Stimulated activated memory B cell treated with anti-CD40 and anti-IgM and Interleukin-4, amounts not matched to agents 10 μg/mL and 1 μg/mL and 100 μg/mL, for 72 hours (primary cell): ENCODE measurements around the gene AUTS2.

Source experiments
- ATAC-seq: fragments of 150-1000 bp; cut with Tn5 transposase; 2 replicates; pipeline ENCODE4 v1.10.0; 2021
- H3K27ac Mint-ChIP-seq: one replicate; pipeline ENCODE4 v1.8.0; 2022; ENCODE audit warnings: mild to moderate bottlenecking, mixed read lengths
- H3K27me3 Mint-ChIP-seq: one replicate; pipeline ENCODE4 v1.8.0; 2022; ENCODE audit warnings: mixed read lengths
- H3K36me3 Mint-ChIP-seq: one replicate; pipeline ENCODE4 v1.8.0; 2022; ENCODE audit warnings: mixed read lengths
- H3K4me1 Mint-ChIP-seq: one replicate; pipeline ENCODE4 v1.8.0; 2022; ENCODE audit warnings: mixed read lengths
- H3K4me3 Mint-ChIP-seq: one replicate; pipeline ENCODE4 v1.8.0; 2022; ENCODE audit warnings: mild to moderate bottlenecking, moderate library complexity, mixed read lengths
- H3K9me3 Mint-ChIP-seq: one replicate; pipeline ENCODE4 v1.8.0; 2022; ENCODE audit warnings: mixed read lengths

The AUTS2 gene

DNA sequence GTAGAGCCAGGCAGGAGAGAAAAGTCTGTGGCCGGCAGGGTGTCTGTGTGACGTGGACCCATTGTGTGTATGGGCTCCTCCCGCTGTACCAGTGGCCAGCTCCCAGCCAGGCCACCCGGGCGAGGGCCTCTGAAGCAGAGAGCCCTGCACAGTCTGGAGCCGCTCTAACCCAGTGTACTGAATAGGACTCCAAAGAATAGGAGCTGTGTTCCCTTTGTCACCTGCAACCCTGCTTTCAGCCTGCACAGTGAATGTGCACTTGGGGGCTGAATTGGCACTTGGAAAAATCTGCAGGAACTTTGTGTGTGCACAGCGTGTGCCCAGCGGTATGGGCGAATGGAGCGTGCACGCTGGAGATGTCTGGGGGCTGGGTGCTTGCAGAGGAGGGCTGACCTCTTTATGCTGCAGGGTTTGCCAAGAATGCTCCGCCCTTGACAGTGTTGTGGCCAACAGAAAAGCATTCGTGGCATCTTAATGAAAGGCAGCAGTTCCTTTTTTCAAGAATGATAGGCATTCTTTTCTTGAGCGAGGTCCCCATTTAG lies 216.2 kb downstream of the AUTS2 start:
- Mint-ChIP-seq H3K27me3 (no peaks in the 10 kb centered on the region), H3K36me3 (no peaks in the 10 kb centered on the region)

DNA sequence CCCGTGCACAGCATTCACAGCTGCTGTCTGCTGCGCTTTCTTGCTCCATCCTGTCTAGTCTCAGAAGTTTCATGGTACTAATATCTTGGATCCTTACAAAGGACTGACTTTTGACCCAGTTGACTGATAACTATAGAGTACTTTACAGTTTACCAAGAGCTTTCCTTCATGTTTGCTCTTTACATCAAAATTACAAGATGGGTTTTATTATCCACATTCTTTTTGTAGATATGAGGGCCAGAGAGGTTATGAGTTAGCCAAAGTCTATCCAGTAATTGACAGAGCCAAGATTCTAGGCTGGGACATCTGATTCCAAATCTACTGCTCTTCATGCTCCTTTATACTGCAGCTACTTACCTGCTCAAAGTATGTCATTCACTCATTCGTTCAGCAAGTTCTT lies 218.2 kb downstream of the AUTS2 start:
- no peak for ATAC-seq
- H3K4me3 Mint-ChIP-seq, result no peak overlapping the region
- peaks cover 10% of the 10 kb centered on the region for H3K4me1 Mint-ChIP-seq
- no peak overlapping the region for H3K27ac Mint-ChIP-seq
- no peaks in the 10 kb centered on the region for H3K36me3 Mint-ChIP-seq
- no peaks in the 10 kb centered on the region for H3K9me3 Mint-ChIP-seq
- no peaks in the 10 kb centered on the region for H3K27me3 Mint-ChIP-seq

More for the DNA sequence above, 216.2 kb downstream of the AUTS2 start:
- no peak overlapping the region for H3K27ac Mint-ChIP-seq
- peaks cover 6% of the 10 kb centered on the region for H3K4me1 Mint-ChIP-seq
- H3K4me3 Mint-ChIP-seq, result no peak overlapping the region
- ATAC-seq, result peak; percentile 56
- H3K9me3 Mint-ChIP-seq, result no peaks in the 10 kb centered on the region

DNA sequence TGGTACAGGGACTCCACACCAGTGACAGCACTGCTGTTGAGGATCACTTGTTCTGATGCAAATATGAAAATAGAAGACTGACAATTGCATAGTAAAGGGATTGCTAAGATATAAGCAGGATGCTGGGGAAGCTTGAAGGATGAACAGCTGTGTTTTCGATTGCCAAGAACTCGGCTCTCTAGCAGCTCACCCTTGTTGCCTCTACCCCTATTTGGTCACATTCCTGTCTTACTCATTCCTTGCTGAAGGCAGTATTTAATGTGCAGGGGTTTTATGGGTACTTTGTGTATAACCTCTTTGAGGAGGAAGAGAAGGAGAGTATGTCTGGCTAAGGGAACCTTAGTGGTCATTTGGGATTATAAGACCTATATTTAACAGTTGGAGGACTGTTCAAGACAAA lies 218.8 kb downstream of the AUTS2 start:
- H3K27me3 Mint-ChIP-seq, result no peaks in the 10 kb centered on the region
- peak overlapping the region; percentile 5 for H3K27ac Mint-ChIP-seq
- H3K4me1 Mint-ChIP-seq, result peaks cover 15% of the 10 kb centered on the region
- no peaks in the 10 kb centered on the region for H3K9me3 Mint-ChIP-seq
- no peak overlapping the region for H3K4me3 Mint-ChIP-seq
- H3K36me3 Mint-ChIP-seq, result peaks cover 5% of the 10 kb centered on the region
- no peak for ATAC-seq

DNA sequence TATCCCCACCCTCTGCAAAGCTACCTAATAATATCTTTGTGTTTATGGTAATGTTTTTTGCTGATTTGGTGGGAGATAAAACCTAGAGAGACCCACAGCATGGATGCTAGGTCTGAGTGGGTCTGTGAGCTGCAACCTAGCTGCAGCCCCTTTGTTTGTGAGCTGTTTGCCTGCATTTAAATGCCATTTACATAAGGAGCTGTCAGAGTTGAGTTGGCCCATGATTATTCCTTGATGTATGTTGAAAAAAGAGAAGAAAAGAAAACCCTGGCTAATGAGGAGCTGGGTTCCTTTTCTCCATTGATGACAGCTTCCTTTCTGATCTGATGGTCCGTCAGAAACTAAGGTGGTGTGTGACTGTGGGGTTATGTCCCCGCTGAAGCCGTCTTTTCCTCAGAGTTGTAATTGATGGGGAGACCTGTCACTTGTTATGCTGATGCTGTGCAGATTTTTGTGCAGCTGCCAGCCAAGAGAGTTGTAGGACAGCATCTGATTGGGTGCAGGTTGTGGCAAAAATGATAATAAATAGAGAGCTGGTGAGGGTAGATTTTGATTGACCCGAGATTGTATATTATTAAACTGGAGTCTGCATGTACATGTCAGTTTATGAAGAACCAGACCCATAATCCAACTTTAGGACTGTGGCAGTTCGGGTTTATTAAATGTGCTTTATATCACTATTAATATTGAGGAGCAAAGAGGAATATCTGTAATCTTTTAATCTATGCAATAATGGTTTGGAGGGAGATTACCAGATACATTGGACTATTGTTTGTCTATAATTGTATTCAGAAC lies 219.8 kb downstream of the AUTS2 start:
- no peaks in the 10 kb centered on the region for H3K27me3 Mint-ChIP-seq
- peak overlapping the region; percentile 5 for H3K27ac Mint-ChIP-seq
- peaks cover 6% of the 10 kb centered on the region for H3K36me3 Mint-ChIP-seq
- no peaks in the 10 kb centered on the region for H3K9me3 Mint-ChIP-seq
- no peak overlapping the region for H3K4me3 Mint-ChIP-seq
- no peak for ATAC-seq
- peaks cover 24% of the 10 kb centered on the region for H3K4me1 Mint-ChIP-seq

DNA sequence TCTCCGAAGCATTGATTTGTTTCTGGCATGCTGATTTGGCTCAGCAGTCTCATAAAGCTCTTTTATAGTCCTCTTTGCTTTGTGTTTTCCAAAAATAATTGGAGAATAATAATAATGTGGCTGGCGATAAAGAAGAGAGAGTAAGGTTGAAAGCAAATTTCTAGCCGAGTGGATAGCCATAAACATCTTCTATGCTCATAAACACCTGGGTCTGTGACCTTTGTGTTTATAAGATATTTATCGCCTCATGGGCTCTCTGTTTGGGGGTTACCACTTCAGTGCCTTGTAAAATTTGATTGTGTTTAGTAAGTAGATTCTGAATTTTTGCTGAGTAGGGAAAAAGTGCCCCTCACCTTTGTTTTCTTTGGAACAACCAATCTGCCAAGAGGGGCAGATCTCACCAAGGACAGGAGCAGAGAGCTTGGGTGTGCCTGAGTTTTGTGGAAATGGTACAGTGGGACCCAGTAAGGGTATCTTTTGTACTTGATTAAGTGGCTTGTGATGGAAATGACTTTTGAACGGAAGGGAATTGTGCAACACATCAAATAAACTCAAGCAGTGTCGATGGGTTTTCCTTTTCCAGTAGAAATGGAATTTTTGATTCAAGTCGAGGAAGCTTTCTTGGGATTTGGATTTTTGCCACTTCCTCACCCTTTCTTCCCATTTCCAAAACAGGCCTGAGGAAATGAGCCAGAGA lies 220.5 kb downstream of the AUTS2 start:
- H3K36me3 Mint-ChIP-seq, result peaks cover 6% of the 10 kb centered on the region
- no peaks in the 10 kb centered on the region for H3K9me3 Mint-ChIP-seq
- H3K27me3 Mint-ChIP-seq, result no peaks in the 10 kb centered on the region
- ATAC-seq, result no peak
- H3K4me3 Mint-ChIP-seq, result no peak overlapping the region
- no peak overlapping the region for H3K27ac Mint-ChIP-seq
- peaks cover 31% of the 10 kb centered on the region for H3K4me1 Mint-ChIP-seq

DNA sequence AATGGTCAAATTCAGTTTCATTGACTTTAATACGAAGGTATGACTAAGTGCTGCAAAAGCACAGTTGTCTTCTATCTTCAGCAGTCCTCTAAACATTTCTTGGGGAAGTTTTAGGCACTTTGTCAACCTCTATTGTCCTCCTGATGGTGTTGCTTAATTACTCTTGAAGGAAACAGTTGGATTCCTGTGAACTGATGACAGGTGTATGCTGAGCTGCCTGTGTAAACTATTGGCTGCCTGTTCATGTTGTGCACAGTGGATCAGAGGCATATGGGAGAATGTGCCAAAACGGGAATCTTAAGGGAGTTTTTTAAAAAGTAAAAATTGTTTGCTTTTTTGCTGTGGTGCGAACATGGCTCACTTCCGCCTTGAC lies 221.0 kb downstream of the AUTS2 start:
- ATAC-seq, result no peak
- H3K4me1 Mint-ChIP-seq, result peaks cover 34% of the 10 kb centered on the region
- H3K36me3 Mint-ChIP-seq, result peaks cover 6% of the 10 kb centered on the region
- no peaks in the 10 kb centered on the region for H3K27me3 Mint-ChIP-seq
- H3K9me3 Mint-ChIP-seq, result no peaks in the 10 kb centered on the region
- H3K4me3 Mint-ChIP-seq, result no peak overlapping the region
- H3K27ac Mint-ChIP-seq, result peak overlapping the region; percentile 0

DNA sequence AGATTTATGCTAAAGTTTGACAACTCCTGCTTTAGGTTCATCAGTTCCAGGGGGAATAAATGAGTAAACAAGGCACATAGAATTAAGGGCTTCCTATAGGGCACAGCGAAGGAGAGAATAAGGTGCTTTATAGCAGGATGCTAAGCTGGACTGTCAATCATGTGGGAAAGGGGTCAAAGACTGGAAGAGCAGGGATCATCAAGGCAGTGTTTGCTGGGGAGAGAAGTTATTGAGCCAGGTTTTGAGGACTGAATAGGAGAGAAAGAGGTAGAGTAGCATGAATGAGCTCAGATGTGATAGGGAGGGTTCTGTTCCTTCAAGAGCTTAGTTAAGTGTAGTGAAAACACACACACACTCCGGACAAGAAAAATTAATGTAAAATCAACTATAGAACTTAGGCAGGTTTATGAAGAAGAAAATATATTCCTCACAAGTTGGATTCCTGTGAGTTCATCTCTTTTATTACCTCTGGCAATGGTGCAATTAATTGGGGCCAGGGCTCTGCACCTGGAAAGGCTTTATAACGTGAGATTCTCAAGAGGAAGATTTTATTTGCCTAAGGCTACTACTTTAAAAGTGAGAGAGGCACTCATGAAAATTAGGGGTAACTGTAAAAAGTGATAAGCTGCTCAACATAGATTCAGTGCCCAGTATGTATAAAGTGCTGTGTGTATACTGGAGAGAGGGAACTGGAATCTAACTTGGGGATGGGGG lies 222.4 kb downstream of the AUTS2 start:
- H3K9me3 Mint-ChIP-seq, result no peaks in the 10 kb centered on the region
- H3K27me3 Mint-ChIP-seq, result no peaks in the 10 kb centered on the region
- peaks cover 47% of the 10 kb centered on the region for H3K4me1 Mint-ChIP-seq
- peaks cover 6% of the 10 kb centered on the region for H3K36me3 Mint-ChIP-seq
- H3K27ac Mint-ChIP-seq, result peak overlapping the region; percentile 0
- H3K4me3 Mint-ChIP-seq, result no peak overlapping the region
- no peak for ATAC-seq

DNA sequence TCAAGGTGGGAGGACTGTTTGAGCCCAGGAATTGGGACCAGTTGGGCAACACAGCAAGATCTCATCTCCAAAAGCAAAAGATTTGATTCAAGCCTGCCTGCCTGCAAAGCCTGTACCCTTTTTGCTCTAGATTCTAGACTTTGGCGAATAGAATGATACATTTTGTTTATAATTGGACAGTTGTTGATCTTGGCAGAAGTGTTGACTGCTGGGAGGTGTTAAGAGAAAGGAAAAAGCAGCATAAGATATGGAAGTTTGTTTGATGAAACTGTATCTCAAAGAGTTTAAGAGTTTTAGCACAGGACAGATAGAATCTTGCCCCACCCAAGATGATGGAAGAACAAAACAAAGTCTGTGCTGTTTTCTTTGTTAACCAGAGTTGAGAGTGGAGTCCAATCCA lies 224.1 kb downstream of the AUTS2 start:
- Mint-ChIP-seq H3K9me3 (no peaks in the 10 kb centered on the region), H3K4me1 (peaks cover 62% of the 10 kb centered on the region), H3K27ac (peak overlapping the region; percentile 7), H3K27me3 (no peaks in the 10 kb centered on the region), H3K36me3 (peaks cover 6% of the 10 kb centered on the region), H3K4me3 (no peak overlapping the region)
- ATAC-seq, result no peak

DNA sequence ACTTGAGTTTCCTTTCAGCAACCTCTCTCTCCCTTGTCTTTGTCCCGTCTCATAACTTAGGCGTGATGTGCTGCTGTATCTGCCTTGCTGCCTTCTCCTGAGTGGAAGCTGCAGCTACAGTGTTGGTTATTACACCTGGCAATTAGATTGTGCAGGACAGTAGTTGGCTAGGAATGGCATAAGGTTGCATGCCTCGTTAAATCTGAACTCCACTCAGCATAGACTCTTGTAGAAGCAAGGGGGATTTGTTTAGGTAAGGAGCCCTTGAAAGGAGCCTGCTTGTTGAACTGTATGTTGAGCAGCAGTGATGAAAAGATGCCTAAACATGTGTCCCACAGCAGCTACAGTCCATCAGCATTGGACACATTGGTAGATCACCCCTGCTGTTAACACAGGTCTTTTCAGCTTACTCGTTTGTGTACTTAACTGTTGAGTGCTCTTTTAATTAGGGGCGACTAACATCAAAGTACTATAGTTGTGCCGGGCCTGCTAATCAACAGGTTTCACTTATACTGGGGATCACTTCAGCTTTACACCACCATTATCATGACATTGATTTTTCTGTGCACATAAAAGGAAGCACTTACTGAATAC lies 225.0 kb downstream of the AUTS2 start:
- peak overlapping the region; percentile 85 for H3K27ac Mint-ChIP-seq
- no peak for ATAC-seq
- peaks cover 6% of the 10 kb centered on the region for H3K36me3 Mint-ChIP-seq
- H3K9me3 Mint-ChIP-seq, result no peaks in the 10 kb centered on the region
- H3K4me1 Mint-ChIP-seq, result peaks cover 68% of the 10 kb centered on the region
- H3K4me3 Mint-ChIP-seq, result peak overlapping the region; percentile 83
- no peaks in the 10 kb centered on the region for H3K27me3 Mint-ChIP-seq

DNA sequence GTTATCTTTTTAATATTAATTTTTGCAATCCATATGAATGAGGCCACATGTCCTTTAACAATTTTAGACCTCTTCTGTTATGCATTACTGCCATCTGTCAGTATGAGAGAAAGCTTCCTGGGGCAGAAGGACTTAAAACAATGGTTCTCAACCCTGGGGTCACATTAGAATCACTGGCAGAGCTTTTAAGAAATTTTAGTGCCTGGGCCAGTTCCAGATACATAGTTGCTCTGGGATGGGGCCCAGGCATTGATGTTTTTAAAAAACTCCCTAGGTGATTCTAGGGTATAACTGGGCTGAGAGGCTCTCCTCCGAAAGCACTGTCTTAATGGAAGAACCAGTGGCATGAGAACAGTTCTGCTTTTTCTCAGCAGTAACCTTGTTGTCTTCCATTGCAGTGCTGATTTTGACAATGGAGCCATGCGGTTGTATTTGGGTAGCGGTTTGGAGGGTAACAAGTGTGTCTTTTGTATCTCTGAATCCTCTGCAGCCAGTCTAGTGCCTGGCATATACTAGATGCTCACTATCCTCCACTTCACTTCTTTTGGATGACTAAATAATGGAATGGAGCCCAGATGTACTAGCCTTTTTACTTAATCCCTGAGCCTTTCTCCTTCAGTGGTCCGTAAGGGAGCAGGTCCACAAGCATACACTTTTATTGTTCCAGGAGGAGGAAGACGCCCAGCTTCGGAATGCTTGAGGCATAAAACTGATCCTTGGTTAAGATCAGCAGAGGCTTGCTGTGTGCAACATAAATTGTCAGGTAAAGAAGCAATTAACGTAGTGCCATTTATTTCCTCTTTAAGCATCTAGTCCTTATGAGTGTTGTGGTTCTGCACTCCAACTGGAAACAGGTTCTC lies 227.1 kb downstream of the AUTS2 start:
- H3K36me3 Mint-ChIP-seq, result peaks cover 6% of the 10 kb centered on the region
- peaks cover 64% of the 10 kb centered on the region for H3K4me1 Mint-ChIP-seq
- H3K27ac Mint-ChIP-seq, result peak overlapping the region; percentile 85
- no peaks in the 10 kb centered on the region for H3K27me3 Mint-ChIP-seq
- H3K9me3 Mint-ChIP-seq, result no peaks in the 10 kb centered on the region
- H3K4me3 Mint-ChIP-seq, result peak overlapping the region; percentile 83
- ATAC-seq, result peak; percentile 24

DNA sequence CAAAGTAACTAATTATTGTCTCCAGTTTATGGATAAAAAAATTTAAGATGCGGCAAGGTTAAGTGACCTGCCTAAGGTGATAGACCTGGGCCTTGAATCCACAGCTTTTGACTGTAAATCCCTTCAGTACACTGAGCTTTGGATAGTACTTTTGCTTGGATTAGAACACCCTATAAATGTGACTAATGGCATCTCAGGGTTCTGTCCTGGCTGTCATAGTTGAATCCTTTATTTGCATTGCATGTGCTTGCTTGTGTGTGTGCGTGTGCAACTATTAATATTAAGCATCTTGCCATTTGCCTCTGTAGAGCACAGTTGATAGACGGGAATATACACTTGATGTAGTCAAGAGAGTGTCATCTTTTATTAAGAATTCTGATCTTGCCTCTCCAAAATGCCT lies 228.0 kb downstream of the AUTS2 start:
- no peak for ATAC-seq
- Mint-ChIP-seq H3K36me3 (peaks cover 6% of the 10 kb centered on the region), H3K27ac (peak overlapping the region; percentile 85), H3K4me1 (peaks cover 64% of the 10 kb centered on the region), H3K27me3 (no peaks in the 10 kb centered on the region), H3K4me3 (no peak overlapping the region), H3K9me3 (no peaks in the 10 kb centered on the region)

DNA sequence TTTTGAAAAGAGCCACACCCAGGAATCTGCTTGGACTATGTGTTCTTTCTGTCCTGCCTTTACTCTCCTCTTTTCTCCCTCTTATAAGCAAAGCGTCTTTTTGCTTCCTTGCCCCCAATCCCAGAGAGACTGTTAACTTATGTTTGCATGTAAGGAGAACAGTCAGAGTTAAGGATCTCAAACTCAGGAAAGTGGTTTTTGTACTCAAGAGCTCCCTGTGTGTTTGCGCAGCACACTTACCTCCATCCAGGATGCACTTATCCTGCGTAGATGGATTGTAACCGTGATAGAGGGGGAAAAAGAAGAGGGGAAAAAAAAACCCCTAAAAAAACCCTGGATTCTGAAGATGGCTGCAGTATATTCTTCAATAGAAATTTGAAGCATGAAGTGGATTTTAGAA lies 228.9 kb downstream of the AUTS2 start:
- Mint-ChIP-seq H3K27me3 (no peaks in the 10 kb centered on the region), H3K4me1 (peaks cover 59% of the 10 kb centered on the region), H3K27ac (no peak overlapping the region), H3K4me3 (no peak overlapping the region), H3K9me3 (no peaks in the 10 kb centered on the region), H3K36me3 (peaks cover under 1% of the 10 kb centered on the region)
- ATAC-seq, result no peak

DNA sequence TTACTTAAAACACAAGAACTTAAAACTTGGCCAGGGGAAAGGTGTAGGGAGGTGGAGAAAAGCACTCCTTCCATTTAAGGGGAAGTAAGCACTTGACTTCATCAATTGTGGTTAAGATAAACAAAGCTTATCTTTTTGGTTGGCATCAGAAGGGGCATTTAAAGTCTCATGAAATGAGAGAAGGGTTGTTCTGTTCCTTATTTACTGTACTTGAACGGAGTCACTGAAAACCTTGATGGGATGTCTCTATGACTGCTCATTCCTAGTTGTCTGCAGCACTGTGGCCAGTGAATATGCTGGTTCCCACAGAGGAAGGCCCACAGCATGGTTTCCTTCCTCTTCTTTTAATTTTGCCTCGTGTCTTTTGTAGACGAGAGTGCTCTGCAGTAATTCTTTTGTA lies 229.3 kb downstream of the AUTS2 start:
- ATAC-seq, result peak; percentile 63
- Mint-ChIP-seq H3K9me3 (no peaks in the 10 kb centered on the region), H3K36me3 (no peaks in the 10 kb centered on the region), H3K4me3 (no peak overlapping the region), H3K27me3 (no peaks in the 10 kb centered on the region), H3K27ac (no peak overlapping the region), H3K4me1 (peaks cover 55% of the 10 kb centered on the region)

DNA sequence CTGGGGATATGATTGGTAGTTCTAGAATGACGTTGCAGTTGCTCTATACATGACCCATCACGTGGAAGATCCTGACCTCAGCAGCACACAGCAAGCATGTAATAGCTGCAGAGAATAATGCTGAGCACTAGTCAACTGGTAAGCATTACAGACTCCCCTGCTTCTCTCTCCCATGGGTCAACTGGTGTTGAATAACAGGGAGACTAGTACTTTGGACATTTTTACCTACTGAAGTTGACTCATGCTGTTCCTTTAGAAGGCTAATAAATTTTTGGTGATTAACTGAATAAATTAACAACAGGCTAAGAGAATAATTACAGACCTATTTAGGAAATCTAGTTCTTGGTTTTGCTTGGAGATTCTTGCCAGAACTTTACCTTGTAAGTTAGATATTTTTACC lies 234.1 kb downstream of the AUTS2 start:
- H3K27ac Mint-ChIP-seq, result no peak overlapping the region
- no peak for ATAC-seq
- H3K4me1 Mint-ChIP-seq, result peaks cover 10% of the 10 kb centered on the region
- no peaks in the 10 kb centered on the region for H3K27me3 Mint-ChIP-seq
- H3K9me3 Mint-ChIP-seq, result no peaks in the 10 kb centered on the region
- no peak overlapping the region for H3K4me3 Mint-ChIP-seq
- H3K36me3 Mint-ChIP-seq, result no peaks in the 10 kb centered on the region
